GM12878 (cell line): ENCODE measurements around the gene PKP4. TPM values are rescaled to one million over a fixed set of nuclear protein-coding genes. Genes with fewer than 3 reads are reported as not detected.
A peak's percentile ranks its signal among the peaks of the same experiment; 100 is the strongest.

Experiments used
- BMI1 ChIP-seq: fragments of 450-650 bp; IDR thresholded peaks from 2 replicates; pipeline ENCODE4 v1.6.1; 2016; ENCODE audit warnings: mild to moderate bottlenecking, moderate library complexity, borderline replicate concordance
- EGR1 ChIP-seq, 2 experiments: IDR thresholded peaks; 1 replicate in 1 of 2; 2 replicates in 1 of 2; pipeline ENCODE4 v1.6.1; 2011 to 2012; ENCODE audit warnings: low read depth in 2 of 2, low read length in 2 of 2, borderline replicate concordance in 1 of 2, mild to moderate bottlenecking in 1 of 2, moderate library complexity in 1 of 2
- EZH2 ChIP-seq: IDR thresholded peaks from 2 replicates; pipeline ENCODE4 v1.6.1; 2012; ENCODE audit warnings: low read depth, mild to moderate bottlenecking, control low read depth, inconsistent platforms, low read length, borderline replicate concordance; ENCODE audit not compliant: control insufficient read depth
- FOS ChIP-seq: IDR thresholded peaks from 3 replicates; pipeline ENCODE4 v1.6.1; 2011; ENCODE audit warnings: borderline replicate concordance; ENCODE audit not compliant: insufficient read length; ENCODE audit errors: extremely low read depth
- HDAC6 ChIP-seq: fragments of 200-600 bp; sonication (generic); IDR thresholded peaks from one replicate; pipeline ENCODE4 v1.8.0; 2017; ENCODE audit warnings: antibody characterized with exemption; ENCODE audit not compliant: unreplicated experiment
- LARP7 ChIP-seq: fragments of 450-650 bp; IDR thresholded peaks from 2 replicates; pipeline ENCODE4 v1.6.1; 2017; ENCODE audit warnings: mild to moderate bottlenecking
- MXI1 ChIP-seq: fragments of 150-350 bp; IDR thresholded peaks from 2 replicates; pipeline ENCODE4 v1.6.1; 2011; ENCODE audit warnings: low read depth, mild to moderate bottlenecking, inconsistent platforms, low read length, improper control_type of control experiment
- NR2C2 ChIP-seq: IDR thresholded peaks from 2 replicates; pipeline ENCODE4 v1.6.1; 2011; ENCODE audit warnings: borderline replicate concordance, low read depth; ENCODE audit not compliant: control insufficient read depth, insufficient read length
- POU2F2 ChIP-seq: IDR thresholded peaks from 3 replicates; pipeline ENCODE4 v1.6.1; 2011; ENCODE audit warnings: low read depth, mild to moderate bottlenecking, low read length, borderline replicate concordance
- RCOR1 ChIP-seq: conservative IDR thresholded peaks from 2 replicates; pipeline ENCODE4 v1.6.1; 2012; ENCODE audit warnings: low read depth, low read length, improper control_type of control experiment
- TCF3 ChIP-seq: IDR thresholded peaks from 2 replicates; pipeline ENCODE4 v1.6.1; 2012; ENCODE audit warnings: low read depth, mild to moderate bottlenecking, low read length, borderline replicate concordance; ENCODE audit not compliant: insufficient read depth
- ZBTB11 ChIP-seq: fragments of 450-650 bp; formaldehyde crosslinking; IDR thresholded peaks from 2 replicates; pipeline ENCODE4 v1.5.0; 2022; ENCODE audit warnings: mild to moderate bottlenecking, missing genetic modification characterization
- ZNF274 ChIP-seq: IDR thresholded peaks from one replicate; pipeline ENCODE4 v1.8.0; 2011; ENCODE audit not compliant: insufficient read length, insufficient read depth
- ZNF384 ChIP-seq: IDR thresholded peaks from 2 replicates; pipeline ENCODE4 v1.6.1; 2012; ENCODE audit warnings: low read depth, mild to moderate bottlenecking, low read length, improper control_type of control experiment, borderline replicate concordance
- polyA plus RNA-seq, 11 experiments: library from polyadenylated mRNA; depleted of rRNA in 4 of 11; unstranded in 6 of 11; stranded (reverse) in 5 of 11; fragments of >200 nt; fragmentation: Nextera tagmentation in 4 of 11; fragmentation: Illumina TruSeq in 1 of 11; extraction: Ambion mirVana in 4 of 11; extraction: Trizol in 1 of 11; gene quantifications; 1 replicate in 1 of 11; 2 replicates in 10 of 11; pipeline versions ENCODE4 v1.2.1 to v1.2.3, GENCODE V29; 2011 to 2016; ENCODE audit warnings: inconsistent platforms in 2 of 11, missing spikeins in 2 of 11, low read depth in 1 of 11
- total RNA-seq, 4 experiments: library from RNA; depleted of rRNA in 3 of 4; stranded (reverse); fragments of >200 nt in 3 of 4; fragmentation: Illumina TruSeq in 1 of 4; extraction: Trizol in 1 of 4; gene quantifications; 2 replicates each; pipeline versions ENCODE4 v1.2.1 to v1.2.3, GENCODE V29; 2013 to 2021
- TF ChIP-seq, protein P1 (sequence below): fragments of 450-650 bp; IDR thresholded peaks from 2 replicates; pipeline ENCODE4 v1.6.1; 2017; ENCODE audit warnings: mild to moderate bottlenecking
- TF ChIP-seq, protein P2 (sequence below): IDR thresholded peaks from 2 replicates; pipeline ENCODE4 v1.6.1; 2012; ENCODE audit warnings: improper control_type of control experiment, low read depth, low read length; ENCODE audit not compliant: insufficient replicate concordance

Gene PKP4
- total and polyA plus RNA-seq, 10 of the 15 experiments (the other 5 are each of a cell fraction or from before 2014, with no cell fraction given) = 4.8 to 35.8 (median 17.7) TPM

- TF ChIP-seq RCOR1 = no peak
- TF ChIP-seq, protein P1, sequence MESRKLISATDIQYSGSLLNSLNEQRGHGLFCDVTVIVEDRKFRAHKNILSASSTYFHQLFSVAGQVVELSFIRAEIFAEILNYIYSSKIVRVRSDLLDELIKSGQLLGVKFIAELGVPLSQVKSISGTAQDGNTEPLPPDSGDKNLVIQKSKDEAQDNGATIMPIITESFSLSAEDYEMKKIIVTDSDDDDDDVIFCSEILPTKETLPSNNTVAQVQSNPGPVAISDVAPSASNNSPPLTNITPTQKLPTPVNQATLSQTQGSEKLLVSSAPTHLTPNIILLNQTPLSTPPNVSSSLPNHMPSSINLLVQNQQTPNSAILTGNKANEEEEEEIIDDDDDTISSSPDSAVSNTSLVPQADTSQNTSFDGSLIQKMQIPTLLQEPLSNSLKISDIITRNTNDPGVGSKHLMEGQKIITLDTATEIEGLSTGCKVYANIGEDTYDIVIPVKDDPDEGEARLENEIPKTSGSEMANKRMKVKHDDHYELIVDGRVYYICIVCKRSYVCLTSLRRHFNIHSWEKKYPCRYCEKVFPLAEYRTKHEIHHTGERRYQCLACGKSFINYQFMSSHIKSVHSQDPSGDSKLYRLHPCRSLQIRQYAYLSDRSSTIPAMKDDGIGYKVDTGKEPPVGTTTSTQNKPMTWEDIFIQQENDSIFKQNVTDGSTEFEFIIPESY = no peak
- no peak for TF ChIP-seq TCF3
- TF ChIP-seq FOS = peak; percentile 56
- peak; percentile 84; the same call in 1 of the 2 replicates for TF ChIP-seq BMI1
- no peak for TF ChIP-seq HDAC6
- TF ChIP-seq LARP7 = 0 out of 2 replicates have a peak, but pooled peaks have one; percentile 52
- TF ChIP-seq, protein P2, sequence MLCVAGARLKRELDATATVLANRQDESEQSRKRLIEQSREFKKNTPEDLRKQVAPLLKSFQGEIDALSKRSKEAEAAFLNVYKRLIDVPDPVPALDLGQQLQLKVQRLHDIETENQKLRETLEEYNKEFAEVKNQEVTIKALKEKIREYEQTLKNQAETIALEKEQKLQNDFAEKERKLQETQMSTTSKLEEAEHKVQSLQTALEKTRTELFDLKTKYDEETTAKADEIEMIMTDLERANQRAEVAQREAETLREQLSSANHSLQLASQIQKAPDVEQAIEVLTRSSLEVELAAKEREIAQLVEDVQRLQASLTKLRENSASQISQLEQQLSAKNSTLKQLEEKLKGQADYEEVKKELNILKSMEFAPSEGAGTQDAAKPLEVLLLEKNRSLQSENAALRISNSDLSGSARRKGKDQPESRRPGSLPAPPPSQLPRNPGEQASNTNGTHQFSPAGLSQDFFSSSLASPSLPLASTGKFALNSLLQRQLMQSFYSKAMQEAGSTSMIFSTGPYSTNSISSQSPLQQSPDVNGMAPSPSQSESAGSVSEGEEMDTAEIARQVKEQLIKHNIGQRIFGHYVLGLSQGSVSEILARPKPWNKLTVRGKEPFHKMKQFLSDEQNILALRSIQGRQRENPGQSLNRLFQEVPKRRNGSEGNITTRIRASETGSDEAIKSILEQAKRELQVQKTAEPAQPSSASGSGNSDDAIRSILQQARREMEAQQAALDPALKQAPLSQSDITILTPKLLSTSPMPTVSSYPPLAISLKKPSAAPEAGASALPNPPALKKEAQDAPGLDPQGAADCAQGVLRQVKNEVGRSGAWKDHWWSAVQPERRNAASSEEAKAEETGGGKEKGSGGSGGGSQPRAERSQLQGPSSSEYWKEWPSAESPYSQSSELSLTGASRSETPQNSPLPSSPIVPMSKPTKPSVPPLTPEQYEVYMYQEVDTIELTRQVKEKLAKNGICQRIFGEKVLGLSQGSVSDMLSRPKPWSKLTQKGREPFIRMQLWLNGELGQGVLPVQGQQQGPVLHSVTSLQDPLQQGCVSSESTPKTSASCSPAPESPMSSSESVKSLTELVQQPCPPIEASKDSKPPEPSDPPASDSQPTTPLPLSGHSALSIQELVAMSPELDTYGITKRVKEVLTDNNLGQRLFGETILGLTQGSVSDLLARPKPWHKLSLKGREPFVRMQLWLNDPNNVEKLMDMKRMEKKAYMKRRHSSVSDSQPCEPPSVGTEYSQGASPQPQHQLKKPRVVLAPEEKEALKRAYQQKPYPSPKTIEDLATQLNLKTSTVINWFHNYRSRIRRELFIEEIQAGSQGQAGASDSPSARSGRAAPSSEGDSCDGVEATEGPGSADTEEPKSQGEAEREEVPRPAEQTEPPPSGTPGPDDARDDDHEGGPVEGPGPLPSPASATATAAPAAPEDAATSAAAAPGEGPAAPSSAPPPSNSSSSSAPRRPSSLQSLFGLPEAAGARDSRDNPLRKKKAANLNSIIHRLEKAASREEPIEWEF = no peak
- TF ChIP-seq EZH2 = no peak
- TF ChIP-seq ZBTB11 (CRISPR knock-in tag) = no peak
- peak in 1 of 2 experiments; percentile 40; a peak in 1 of 3 replicates for TF ChIP-seq EGR1 (IDR thresholded peaks at IDR 0.05; ENCODE audit: borderline replicate concordance in 1 of 2, low read depth in 2 of 2, low read length in 2 of 2)
- no peak for TF ChIP-seq ZNF274
- TF ChIP-seq MXI1 = peak; percentile 79
- TF ChIP-seq NR2C2 = no peak
- no peak for TF ChIP-seq ZNF384
- no peak for TF ChIP-seq POU2F2
These were observed at the start of gene PKP4, which contains the start of gene CCDC148 (continued) for GRCh38 chr2:158456309-158457066.
